C4-2B (cell line): ENCODE data around the gene ELAPOR1.

Experiments
- H3K27ac ChIP-seq: fragments of 450-650 bp; 2 replicates; pipeline ENCODE4 v1.5.1; 2017
- CTCF ChIP-seq: fragments of 450-650 bp; conservative IDR thresholded peaks from 2 replicates; pipeline ENCODE4 v1.5.1; 2017; ENCODE audit warnings: mild to moderate bottlenecking
- ZFX ChIP-seq: fragments of 450-650 bp; IDR thresholded peaks from 2 replicates; pipeline ENCODE4 v1.6.1; 2017

Gene ELAPOR1

GRCh38 chr1:109114342-109114674 lies 393 bp downstream of the ELAPOR1 start:
- TF ChIP-seq ZFX, result no peak
- TF ChIP-seq CTCF, result no peak
- no peak overlapping the region for H3K27ac ChIP-seq

GRCh38 chr1:109115685-109116084 lies 1.8 kb downstream of the ELAPOR1 start:
- no peak overlapping the region for H3K27ac ChIP-seq
- TF ChIP-seq ZFX (no peak), CTCF (no peak)

GRCh38 chr1:109116286-109116685 lies 2.4 kb downstream of the ELAPOR1 start:
- TF ChIP-seq CTCF, result no peak
- TF ChIP-seq ZFX, result no peak
- peak overlapping the region; percentile 23 for H3K27ac ChIP-seq

- no peak overlapping the region for H3K27ac ChIP-seq
- no peak for TF ChIP-seq CTCF
- no peak for TF ChIP-seq ZFX
Observed at GRCh38 chr1:109118089-109118488, 4.2 kb downstream of the ELAPOR1 start.

- TF ChIP-seq ZFX (no peak), CTCF (no peak)
Observed at GRCh38 chr1:109120356-109120755, 6.4 kb downstream of the ELAPOR1 start.

GRCh38 chr1:109131059-109131458 lies 17.1 kb downstream of the ELAPOR1 start:
- no peak for TF ChIP-seq CTCF
- H3K27ac ChIP-seq, result no peak overlapping the region

More at GRCh38 chr1:109120356-109120755, 6.4 kb downstream of the ELAPOR1 start:
- H3K27ac ChIP-seq, result no peak overlapping the region

GRCh38 chr1:109131800-109132199 lies 17.9 kb downstream of the ELAPOR1 start:
- no peak overlapping the region for H3K27ac ChIP-seq
- TF ChIP-seq ZFX (no peak), CTCF (no peak)
